ENCODE measurements around the gene PIP4K2C. TPM values are rescaled to one million over a fixed set of nuclear protein-coding genes. Genes with fewer than 3 reads are reported as not detected.

The PIP4K2C gene
- total RNA-seq, 1 experiment from 2014 or later, result 54.0 TPM

GRCh38 chr12:57621497-57622292 is 30.7 kb downstream of the PIP4K2C start:
- no peak for DNase-seq (ENCODE audit: low spot score)

- DNase-seq (ENCODE audit: low spot score), result no peak
Measured at GRCh38 chr12:57622293-57623245, 31.6 kb downstream of the PIP4K2C start.

GRCh38 chr12:57623385-57623784 is 32.4 kb downstream of the PIP4K2C start:
- DNase-seq (ENCODE audit: low spot score), result no peak

GRCh38 chr12:57623811-57624390 is 32.9 kb downstream of the PIP4K2C start:
- DNase-seq (ENCODE audit: low spot score), result no peak

GRCh38 chr12:57624441-57625220 is 33.6 kb downstream of the PIP4K2C start:
- DNase-seq (ENCODE audit: low spot score), result no peak

GRCh38 chr12:57625261-57626032 is 34.5 kb downstream of the PIP4K2C start:
- no peak for DNase-seq (ENCODE audit: low spot score)

- DNase-seq (ENCODE audit: low spot score), result no peak
Measured at GRCh38 chr12:57626111-57626920, 35.3 kb downstream of the PIP4K2C start.

GRCh38 chr12:57626921-57627445 is 36.0 kb downstream of the PIP4K2C start:
- DNase-seq (ENCODE audit: low spot score), result no peak

- DNase-seq (ENCODE audit: low spot score), result no peak
Measured at GRCh38 chr12:57627501-57628279, 36.7 kb downstream of the PIP4K2C start.

GRCh38 chr12:57628280-57629191 is 37.5 kb downstream of the PIP4K2C start:
- DNase-seq (ENCODE audit: low spot score), result no peak

- no peak for DNase-seq (ENCODE audit: low spot score)
Measured at GRCh38 chr12:57629897-57630471, 39.0 kb downstream of the PIP4K2C start.

GRCh38 chr12:57630891-57631433 is 40.0 kb downstream of the PIP4K2C start:
- DNase-seq (ENCODE audit: low spot score), result no peak

- no peak for DNase-seq (ENCODE audit: low spot score)
Measured at GRCh38 chr12:57631566-57632072, 40.6 kb downstream of the PIP4K2C start.

- DNase-seq (ENCODE audit: low spot score), result peak; percentile 38
Measured at GRCh38 chr12:57632073-57632957, 41.3 kb downstream of the PIP4K2C start.

- peak; percentile 52 for DNase-seq (ENCODE audit: low spot score)
Measured at GRCh38 chr12:57632958-57633840, 42.2 kb downstream of the PIP4K2C start, which contains the start of gene B4GALNT1. Gene B4GALNT1 (minus strand): TSS chr12:57633201. CDS start chr12:57632132, 1,069 bp downstream.
